SK-N-SH (cell line): Measurements from ENCODE around the gene INS.

Source experiments
- EP300 ChIP-seq, 2 experiments: IDR thresholded peaks; 2 replicates each; pipeline versions ENCODE4 v1.4.0 to v1.6.1; 2012; ENCODE audit warnings: borderline replicate concordance in 1 of 2, low read depth in 1 of 2, low read length in 1 of 2
- EZH2phosphoT487 ChIP-seq: fragments of 200-600 bp; sonication (generic); IDR thresholded peaks from 2 replicates; pipeline ENCODE4 v1.6.1; 2017; ENCODE audit warnings: low read depth, mixed run types, mild to moderate bottlenecking, antibody characterized with exemption, moderate library complexity, borderline replicate concordance
- FOXM1 ChIP-seq: IDR thresholded peaks from 2 replicates; pipeline ENCODE4 v1.4.0; 2012; ENCODE audit warnings: low read depth, mild to moderate bottlenecking
- GABPA ChIP-seq: IDR thresholded peaks from 2 replicates; pipeline ENCODE4 v1.4.0; 2012; ENCODE audit warnings: low read depth, mild to moderate bottlenecking
- JUND ChIP-seq: IDR thresholded peaks from 2 replicates; pipeline ENCODE4 v1.4.0; 2012
- MXI1 ChIP-seq: IDR thresholded peaks from 2 replicates; pipeline ENCODE4 v1.6.1; 2012; ENCODE audit warnings: mild to moderate bottlenecking, low read depth, low read length, improper control_type of control experiment
- POLR2AphosphoS5 ChIP-seq: IDR thresholded peaks from 2 replicates; pipeline ENCODE4 v1.6.1; 2012; ENCODE audit warnings: low read depth, low read length
- RFX5 ChIP-seq: IDR thresholded peaks from 2 replicates; pipeline ENCODE4 v1.6.1; 2012; ENCODE audit warnings: mild to moderate bottlenecking, improper control_type of control experiment, low read length
- TCF12 ChIP-seq: IDR thresholded peaks from 2 replicates; pipeline ENCODE4 v1.4.0; 2012
- TF ChIP-seq, protein P1 (sequence below): fragments of 200-600 bp; sonication (generic); IDR thresholded peaks from 2 replicates; pipeline ENCODE4 v1.6.1; 2017; ENCODE audit warnings: antibody characterized with exemption, mild to moderate bottlenecking, moderate library complexity
- TF ChIP-seq, protein P2 (sequence below): IDR thresholded peaks from 2 replicates; pipeline ENCODE4 v1.4.0; 2012; ENCODE audit warnings: low read depth, borderline replicate concordance

GRCh38 chr11:2198621-2199365 lies 37.8 kb upstream of the INS start:
- TF ChIP-seq RFX5: no peak
- no peak for TF ChIP-seq EZH2phosphoT487
- TF ChIP-seq, protein P1, sequence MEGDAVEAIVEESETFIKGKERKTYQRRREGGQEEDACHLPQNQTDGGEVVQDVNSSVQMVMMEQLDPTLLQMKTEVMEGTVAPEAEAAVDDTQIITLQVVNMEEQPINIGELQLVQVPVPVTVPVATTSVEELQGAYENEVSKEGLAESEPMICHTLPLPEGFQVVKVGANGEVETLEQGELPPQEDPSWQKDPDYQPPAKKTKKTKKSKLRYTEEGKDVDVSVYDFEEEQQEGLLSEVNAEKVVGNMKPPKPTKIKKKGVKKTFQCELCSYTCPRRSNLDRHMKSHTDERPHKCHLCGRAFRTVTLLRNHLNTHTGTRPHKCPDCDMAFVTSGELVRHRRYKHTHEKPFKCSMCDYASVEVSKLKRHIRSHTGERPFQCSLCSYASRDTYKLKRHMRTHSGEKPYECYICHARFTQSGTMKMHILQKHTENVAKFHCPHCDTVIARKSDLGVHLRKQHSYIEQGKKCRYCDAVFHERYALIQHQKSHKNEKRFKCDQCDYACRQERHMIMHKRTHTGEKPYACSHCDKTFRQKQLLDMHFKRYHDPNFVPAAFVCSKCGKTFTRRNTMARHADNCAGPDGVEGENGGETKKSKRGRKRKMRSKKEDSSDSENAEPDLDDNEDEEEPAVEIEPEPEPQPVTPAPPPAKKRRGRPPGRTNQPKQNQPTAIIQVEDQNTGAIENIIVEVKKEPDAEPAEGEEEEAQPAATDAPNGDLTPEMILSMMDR: no peak
- TF ChIP-seq TCF12: no peak
- TF ChIP-seq MXI1: no peak
- TF ChIP-seq, protein P2, sequence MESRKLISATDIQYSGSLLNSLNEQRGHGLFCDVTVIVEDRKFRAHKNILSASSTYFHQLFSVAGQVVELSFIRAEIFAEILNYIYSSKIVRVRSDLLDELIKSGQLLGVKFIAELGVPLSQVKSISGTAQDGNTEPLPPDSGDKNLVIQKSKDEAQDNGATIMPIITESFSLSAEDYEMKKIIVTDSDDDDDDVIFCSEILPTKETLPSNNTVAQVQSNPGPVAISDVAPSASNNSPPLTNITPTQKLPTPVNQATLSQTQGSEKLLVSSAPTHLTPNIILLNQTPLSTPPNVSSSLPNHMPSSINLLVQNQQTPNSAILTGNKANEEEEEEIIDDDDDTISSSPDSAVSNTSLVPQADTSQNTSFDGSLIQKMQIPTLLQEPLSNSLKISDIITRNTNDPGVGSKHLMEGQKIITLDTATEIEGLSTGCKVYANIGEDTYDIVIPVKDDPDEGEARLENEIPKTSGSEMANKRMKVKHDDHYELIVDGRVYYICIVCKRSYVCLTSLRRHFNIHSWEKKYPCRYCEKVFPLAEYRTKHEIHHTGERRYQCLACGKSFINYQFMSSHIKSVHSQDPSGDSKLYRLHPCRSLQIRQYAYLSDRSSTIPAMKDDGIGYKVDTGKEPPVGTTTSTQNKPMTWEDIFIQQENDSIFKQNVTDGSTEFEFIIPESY: no peak
- TF ChIP-seq POLR2AphosphoS5: no peak
- TF ChIP-seq FOXM1: no peak
- no peak for TF ChIP-seq GABPA
- no peak for TF ChIP-seq EP300 (IDR thresholded peaks at IDR 0.05; ENCODE audit: borderline replicate concordance in 1 of 2, low read depth in 1 of 2, low read length in 1 of 2)
- no peak for TF ChIP-seq JUND
